B cell (primary cell): ENCODE results near the gene TNIK. TPM values are rescaled to one million over a fixed set of nuclear protein-coding genes. Genes with fewer than 3 reads are reported as not detected.

Experiments
- ATAC-seq: fragments of 200-7000 bp; cut with Tn5 transposase; one replicate; pipeline ENCODE4 v1.10.0; 2021; ENCODE audit warnings: low read depth, mild to moderate bottlenecking, moderate number of reproducible peaks, moderate library complexity
- CTCF ChIA-PET: fragments of 350-600 bp; sonication (Branson Sonifier 250); formaldehyde crosslinking; loops from one replicate; lab custom pipeline; 2021; ENCODE audit warnings: antibody characterized with exemption, inconsistent platforms; lab: Charles Lee
- POLR2A ChIA-PET: fragments of 350-600 bp; sonication (Branson Sonifier 250); formaldehyde crosslinking; loops from one replicate; lab custom pipeline; 2021; ENCODE audit warnings: antibody characterized with exemption; lab: Charles Lee
- DNase-seq: peaks from one replicate; pipeline ENCODE4 v3.0.0; 2013
- H2AFZ ChIP-seq: 2 replicates; pipeline ENCODE4 v1.6.1; 2012; ENCODE audit warnings: mild to moderate bottlenecking, low read depth, low read length; ENCODE audit not compliant: insufficient read depth, poor library complexity, severe bottlenecking
- H3K27ac ChIP-seq, 2 donors: 1 replicate in 1 of 2; 2 replicates in 1 of 2; pipeline ENCODE4 v1.5.1; 2012 to 2013; ENCODE audit warnings: low read length in 2 of 2, mild to moderate bottlenecking in 2 of 2, moderate library complexity in 1 of 2
- H3K27me3 ChIP-seq, 4 experiments: fragments of 200-600 bp in 1 of 4; sonication (generic) in 1 of 4; replicated peaks in 1 of 4; 1 replicate in 2 of 4; 2 replicates in 2 of 4; pipeline versions ENCODE4 v1.6.1 to v1.7.0; 2013 to 2016; ENCODE audit warnings: low read length in 3 of 4, mild to moderate bottlenecking in 2 of 4, mixed read lengths in 1 of 4, moderate library complexity in 1 of 4; ENCODE audit not compliant: insufficient read depth in 4 of 4, control insufficient read depth in 3 of 4; ENCODE audit errors: control extremely low read depth in 1 of 4
- H3K36me3 ChIP-seq, 2 experiments: replicated peaks in 1 of 2; 1 replicate in 1 of 2; 2 replicates in 1 of 2; pipeline versions ENCODE4 v1.6.1 to v1.7.1; 2013; ENCODE audit warnings: low read length in 1 of 2; ENCODE audit not compliant: insufficient read depth in 2 of 2, control insufficient read depth in 1 of 2; ENCODE audit errors: control extremely low read depth in 1 of 2, extremely low read depth in 1 of 2
- H3K4me1 ChIP-seq, 2 donors: fragments of 200-600 bp in 1 of 2; sonication (generic) in 1 of 2; 1 replicate in 1 of 2; 2 replicates in 1 of 2; pipeline versions ENCODE4 v1.5.1 to v1.6.1; 2013 to 2017; ENCODE audit warnings: low read length in 2 of 2; ENCODE audit not compliant: control insufficient read depth in 2 of 2, insufficient read depth in 2 of 2
- H3K4me2 ChIP-seq: replicated peaks from 2 replicates; pipeline ENCODE3; 2012; ENCODE audit warnings: mild to moderate bottlenecking, low read depth, low read length; ENCODE audit not compliant: poor library complexity, severe bottlenecking
- H3K4me3 ChIP-seq, 5 experiments: fragments of 200-600 bp in 1 of 5; sonication (generic) in 1 of 5; 1 replicate in 3 of 5; 2 replicates in 2 of 5; pipeline versions ENCODE4 v1.5.1 to v1.7.0; 2011 to 2016; ENCODE audit warnings: low read length in 4 of 5, mild to moderate bottlenecking in 4 of 5, low read depth in 2 of 5, control low read depth in 1 of 5, moderate library complexity in 1 of 5; ENCODE audit not compliant: insufficient read depth in 1 of 5; ENCODE audit errors: control extremely low read depth in 1 of 5, extremely low read depth in 1 of 5
- H3K79me2 ChIP-seq: fragments of 200-600 bp; sonication (generic); one replicate; pipeline ENCODE4 v1.6.0; 2016; ENCODE audit warnings: low read length; ENCODE audit not compliant: control insufficient read depth, insufficient read depth
- H3K9ac ChIP-seq: fragments of 200-600 bp; sonication (generic); 2 replicates; pipeline ENCODE4 v1.6.1; 2017; ENCODE audit warnings: mild to moderate bottlenecking, low read length, moderate library complexity
- H3K9me3 ChIP-seq, 3 donors: one replicate each; pipeline versions ENCODE4 v1.6.1 to v1.7.1; 2013; ENCODE audit warnings: low read length in 2 of 3; ENCODE audit not compliant: control insufficient read depth in 2 of 3, insufficient read depth in 1 of 3; ENCODE audit errors: control extremely low read depth in 1 of 3
- H4K20me1 ChIP-seq: 2 replicates; pipeline ENCODE4 v1.6.0; 2012; ENCODE audit warnings: mild to moderate bottlenecking, low read length; ENCODE audit not compliant: insufficient read depth, control insufficient read depth, poor library complexity, severe bottlenecking
- H3K27ac Mint-ChIP-seq: one replicate; pipeline ENCODE4 v1.8.0; 2021; ENCODE audit warnings: mixed read lengths
- H3K27me3 Mint-ChIP-seq: one replicate; pipeline ENCODE4 v1.8.0; 2021; ENCODE audit warnings: mixed read lengths
- H3K4me1 Mint-ChIP-seq: one replicate; pipeline ENCODE4 v1.8.0; 2021; ENCODE audit warnings: mixed read lengths
- H3K4me3 Mint-ChIP-seq: one replicate; pipeline ENCODE4 v1.8.0; 2021; ENCODE audit warnings: mixed read lengths
- H3K9me3 Mint-ChIP-seq: one replicate; pipeline ENCODE4 v1.8.0; 2022; ENCODE audit warnings: mixed read lengths; ENCODE audit not compliant: insufficient read depth
- CTCF ChIP-seq: fragments of 200-600 bp; IDR thresholded peaks from one replicate; pipeline ENCODE4 v1.8.0; 2022; ENCODE audit warnings: antibody characterized with exemption, mild to moderate bottlenecking
- EZH2 ChIP-seq: IDR thresholded peaks from 2 replicates; pipeline ENCODE4 v1.6.1; 2012; ENCODE audit warnings: borderline replicate concordance, low read depth, mild to moderate bottlenecking, moderate library complexity, low read length; ENCODE audit not compliant: insufficient read depth, poor library complexity, severe bottlenecking
- WGBS: methylation state at CpG from one replicate; pipeline ENCODE4 v1.1.5; 2013; ENCODE audit warnings: missing lambda C conversion rate; ENCODE audit not compliant: insufficient coverage; 5-methylcytosine and 5-hydroxymethylcytosine counted together
- intact Hi-C: fragments of 100-400 bp; cut with micrococcal nuclease; formaldehyde crosslinking; loops from one replicate; pipeline ENCODE4 v1.10.0; 2022
- polyA plus RNA-seq: library from polyadenylated mRNA; depleted of rRNA; stranded (reverse); fragments of >200 nt; gene quantifications from 2 replicates; pipeline ENCODE4 v1.2.3, GENCODE V29; 2012
- total RNA-seq, 2 donors: library from RNA; stranded (reverse); fragments of 120-200 nt in 1 of 2; gene quantifications; 1 replicate in 1 of 2; 2 replicates in 1 of 2; pipeline versions ENCODE4 v1.2.3 to v1.2.4, GENCODE V29; 2013 to 2022

Gene TNIK
- total and polyA plus RNA-seq, 2 donors (not counting 1 experiment from before 2014, with no cell fraction given) = 0.66 to 7.7 TPM

DNA sequence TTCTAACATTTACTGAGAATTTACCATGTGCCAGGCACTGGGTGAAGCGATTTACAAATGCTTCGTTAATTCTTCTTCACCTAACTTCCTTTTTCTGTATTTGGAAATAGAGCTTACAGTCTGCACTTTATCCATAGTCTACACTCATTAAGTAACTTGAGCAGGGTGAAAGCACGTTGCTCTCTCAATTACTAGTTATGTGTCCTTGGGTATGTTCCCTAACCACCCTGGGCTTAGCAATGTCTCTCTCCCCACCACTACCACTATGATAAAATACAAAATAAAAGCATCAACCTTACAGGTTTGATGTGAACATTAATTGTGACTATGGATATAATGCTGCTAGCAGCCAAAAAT, 260.8 kb downstream of the TNIK start:
- Histone ChIP-seq H3K27ac (no peak overlapping the region), H3K4me1 (no peaks in the 10 kb centered on the region), H3K9me3 (no peaks in the 10 kb centered on the region), H3K27me3 (no peaks in the 10 kb centered on the region), H3K79me2 (no peaks in the 10 kb centered on the region), H3K4me2 (no peak overlapping the region), H3K4me3 (no peak overlapping the region), H3K9ac (no peak overlapping the region), H4K20me1 (no peaks in the 10 kb centered on the region), H3K36me3 (no peaks in the 10 kb centered on the region), H2AFZ (no peak overlapping the region)
- ChIA-PET CTCF (no interaction called here), POLR2A (no interaction called here)
- TF ChIP-seq EZH2 = no peak
- no peak for TF ChIP-seq CTCF
- Mint-ChIP-seq H3K4me3 (no peak overlapping the region), H3K27me3 (no peaks in the 10 kb centered on the region), H3K4me1 (no peaks in the 10 kb centered on the region), H3K27ac (no peak overlapping the region), H3K9me3 (no peaks in the 10 kb centered on the region)
- WGBS = 80% methylated on average over 1 of the region's 3 CpGs
- no peak for DNase-seq
- intact Hi-C loops = no loop called here
- ATAC-seq = no peak

DNA sequence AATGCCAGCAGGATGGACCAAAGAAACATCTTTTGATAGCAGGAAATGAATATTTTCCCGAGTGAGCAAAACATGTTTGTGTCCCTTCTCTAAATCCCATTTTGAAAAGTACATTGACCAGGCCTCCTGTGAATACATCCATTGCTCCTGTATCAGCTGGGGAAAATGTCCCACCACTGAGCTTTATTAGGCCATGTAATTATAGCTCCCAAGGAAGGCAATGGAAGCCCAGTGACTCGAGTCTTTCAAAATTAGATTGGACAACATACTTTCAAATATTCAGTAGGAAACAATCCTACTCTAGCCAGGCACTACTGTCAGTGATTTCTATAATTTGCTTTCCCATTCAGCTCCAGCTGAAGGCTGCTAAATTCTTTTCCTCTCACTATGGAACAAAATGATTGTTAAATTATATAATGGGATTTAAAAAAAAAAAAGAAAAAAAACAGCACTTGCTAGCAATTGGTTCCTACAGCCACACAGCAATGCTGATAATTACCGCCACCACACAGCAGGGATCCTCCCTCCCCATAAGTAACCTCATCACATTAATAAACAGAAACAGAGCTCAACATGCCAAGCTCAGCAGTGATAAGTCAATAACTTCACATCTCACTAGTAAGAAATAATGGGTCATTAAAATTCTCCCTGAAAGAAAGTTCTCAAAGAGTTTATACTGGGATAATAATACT, 261.3 kb downstream of the TNIK start:
- Histone ChIP-seq H4K20me1 (no peaks in the 10 kb centered on the region), H3K9ac (no peak overlapping the region), H3K4me1 (no peaks in the 10 kb centered on the region), H3K79me2 (no peaks in the 10 kb centered on the region), H3K4me3 (no peak overlapping the region), H3K27me3 (no peaks in the 10 kb centered on the region), H3K9me3 (no peaks in the 10 kb centered on the region), H3K36me3 (no peaks in the 10 kb centered on the region), H2AFZ (no peak overlapping the region), H3K4me2 (no peak overlapping the region), H3K27ac (no peak overlapping the region)
- 88% methylated on average over 1 of the region's 3 CpGs for WGBS
- Mint-ChIP-seq H3K4me1 (no peaks in the 10 kb centered on the region), H3K4me3 (no peak overlapping the region), H3K27ac (no peak overlapping the region), H3K9me3 (no peaks in the 10 kb centered on the region), H3K27me3 (no peaks in the 10 kb centered on the region)
- ChIA-PET POLR2A (no interaction called here), CTCF (no interaction called here)
- ATAC-seq (no peak), DNase-seq (no peak)
- intact Hi-C loops = no loop called here
- TF ChIP-seq CTCF (no peak), EZH2 (no peak)
